ENCODE results near the gene CA9. TPM values are rescaled to one million over a fixed set of nuclear protein-coding genes. Genes with fewer than 3 reads are reported as not detected.

Gene CA9
- total RNA-seq, result 0.42 TPM in 1 of 2 replicates, not detected in the other
- polyA plus RNA-seq, result 0.18 and 0.21 TPM in 2 replicates
- 0.08 and 0.25 TPM in 2 replicates for polyA plus RNA-seq (2011; cell fraction: cytosol; rRNA removed)
- polyA plus RNA-seq (2011; cell fraction: nucleus; rRNA removed), result not detected in 2 replicates
- polyA plus RNA-seq (2012), result 0.41 TPM in 1 of 2 replicates, not detected in the other
- not detected in 2 replicates for polyA minus RNA-seq
- 20.0 TPM for polyA minus RNA-seq (2011; cell fraction: cytosol; rRNA and poly(A)+ RNA removed)
- 1.2 TPM in 1 of 2 replicates, not detected in the other for polyA minus RNA-seq (2011; cell fraction: nucleus; rRNA and poly(A)+ RNA removed)
- Bru-seq, nascent RNA, result percentile 13 among the genes with signal in this experiment
- not detected for BruChase-seq, experiment 1, labeled RNA remaining after a 6-hour chase
- percentile 10 among the genes with signal in this experiment for BruChase-seq, experiment 2, labeled RNA remaining after a 2-hour chase
- long read RNA-seq, result 0 reads

GRCh38 chr9:35673132-35674024 is at the start of gene CA9:
CA9 (plus strand) TSS chr9:35673928; CDS start chr9:35673960, 32 bp downstream.
- Histone ChIP-seq H3K4me1 (ENCODE audit: control insufficient read depth, extremely low read depth, insufficient read depth, low read length) (peaks cover 5% of the 10 kb centered on the region), H4K20me1 (replicated peaks; ENCODE audit: control insufficient read depth, extremely low read depth, insufficient read depth, low read length) (no peaks in the 10 kb centered on the region), H3K79me2 (ENCODE audit: control insufficient read depth, insufficient read depth, low read length) (no peaks in the 10 kb centered on the region), H2AFZ (ENCODE audit: low read depth, low read length) (no peak within 1 kb of the TSS), H3K27ac (ENCODE audit: insufficient read depth, low read depth, low read length) (no peak within 1 kb of the TSS), H3K36me3 (ENCODE audit: control insufficient read depth in 2 of 2, extremely low read depth in 1 of 2, insufficient read depth in 2 of 2, low read length in 2 of 2) (no peaks in the 10 kb centered on the region), H3K4me3 (replicated peaks in 1 of 3; ENCODE audit: insufficient read depth in 1 of 3, low read depth in 1 of 3, low read length in 3 of 3) (no peak within 1 kb of the TSS), H3K27me3 (ENCODE audit: control insufficient read depth in 2 of 2, insufficient read depth in 2 of 2, low read length in 2 of 2) (peaks cover 3 to 11% of the 10 kb centered on the region in 2 experiments), H3K9me3 (replicated peaks; ENCODE audit: control insufficient read depth, insufficient read depth, low read length) (no peaks in the 10 kb centered on the region), H3K4me2 (ENCODE audit: insufficient read depth, low read length) (no peak within 1 kb of the TSS), H3K9ac (replicated peaks; ENCODE audit: extremely low read depth, insufficient read depth, low read length) (no peak within 1 kb of the TSS), H3K9me1 (replicated peaks; ENCODE audit: control insufficient read depth, extremely low read depth, insufficient read depth, low read length) (no peaks in the 10 kb centered on the region)
- POLR2A ChIA-PET, result no interaction called here
- DNase-seq (ENCODE audit: low read depth, low spot score) (no peak), FAIRE-seq (no peak)
- dilution Hi-C loops (cut with MboI; ENCODE audit: extremely low pct_ligation_motif_present, low sequenced_read_pairs), result no loop called here
- no TSS peak for BruUV-seq (replicated peaks)
- intact Hi-C loops (cut with micrococcal nuclease), result no loop called here
- CTCF ChIA-PET, result interaction anchor here (0.9 to 1.5 kb wide), 4 partner anchors 11 to 23 kb away, joined by 3 to 7 read pairs (median 5); no protein-coding TSS in a partner anchor
- TF ChIP-seq FOS (IDR thresholded peaks at IDR 0.05; ENCODE audit: borderline replicate concordance, insufficient read depth, low read length), result no peak
- TF ChIP-seq POLR2AphosphoS5 (IDR thresholded peaks at IDR 0.05; ENCODE audit: insufficient read depth, low read depth, low read length), result no peak
- no peak for TF ChIP-seq CTCF (IDR thresholded peaks at IDR 0.05; ENCODE audit: extremely low read depth in 1 of 2, insufficient read depth in 1 of 2, low read depth in 1 of 2, low read length in 2 of 2)
- TF ChIP-seq EZH2 (IDR thresholded peaks at IDR 0.05; ENCODE audit: borderline replicate concordance, low read depth, low read length, severe bottlenecking), result no peak
- no peak for TF ChIP-seq MYC (IDR thresholded peaks at IDR 0.05; ENCODE audit: low read depth, low read length)
- no peak for TF ChIP-seq GATA2 (IDR thresholded peaks at IDR 0.05; ENCODE audit: insufficient read depth, insufficient read length, low read depth, low read length)
- TF ChIP-seq POLR2A (IDR thresholded peaks at IDR 0.05; ENCODE audit: low read depth, low read length), result no peak
- no peak for TF ChIP-seq MAX (IDR thresholded peaks at IDR 0.05; ENCODE audit: insufficient read depth, insufficient read length)
- no peak for TF ChIP-seq JUN (IDR thresholded peaks at IDR 0.05; ENCODE audit: borderline replicate concordance, insufficient read depth, insufficient read length, low read depth)
